ENCODE data around the gene GLOD4. TPM values are rescaled to one million over a fixed set of nuclear protein-coding genes. Genes with fewer than 3 reads are reported as not detected.

The GLOD4 gene
- 31.5 and 40.6 TPM in 2 replicates for total RNA-seq

GRCh38 chr17:781805-782731 lies at the start of gene GLOD4, which contains the start of gene MRM3:
Gene GLOD4, minus strand, starts transcription at chr17:782280. Its CDS starts 25 bp downstream, at chr17:782255.
Gene MRM3, plus strand, starts transcription at chr17:782353. Its CDS starts 26 bp downstream, at chr17:782379.

GRCh38 chr17:752002-752619 lies 30.0 kb downstream of the GLOD4 start, which contains the start of gene GEMIN4:
Gene GEMIN4, minus strand, starts transcription at chr17:752264. Its CDS starts 122 bp downstream, at chr17:752142.

GRCh38 chr17:732067-732901 lies 49.8 kb downstream of the GLOD4 start, which contains the start of gene TLCD3A:
Gene TLCD3A, plus strand, starts transcription at chr17:732596. Its CDS starts 52 bp downstream, at chr17:732648.

Other genes with a start within 250 kb of the GLOD4 start
- gene VPS53, start 67.4 kb downstream of the GLOD4 start, total RNA-seq: 26.6 and 27.0 TPM in 2 replicates
- 12.3 and 17.8 TPM in 2 replicates for gene TLCD3A, start 49.7 kb downstream of the GLOD4 start, total RNA-seq
- 13.5 and 18.7 TPM in 2 replicates for gene GEMIN4, start 30.0 kb downstream of the GLOD4 start, total RNA-seq
- 10.3 and 18.6 TPM in 2 replicates for gene MRM3, start 73 bp upstream of the GLOD4 start, total RNA-seq
- 38.9 and 43.9 TPM in 2 replicates for gene NXN, start 197.5 kb upstream of the GLOD4 start, total RNA-seq
- gene TIMM22, start 214.8 kb upstream of the GLOD4 start, total RNA-seq: 12.6 and 14.9 TPM in 2 replicates

Measured in pericardium fibroblast (primary cell).